GM18858 (cell line): ENCODE data around the gene KCNAB2.
"Not testable (repeated sequence)": the region's sequence is repeated elsewhere in the genome, so short reads cannot be mapped to it uniquely, and the experiment has no call there.

ENCODE experiments used
- ATAC-seq: cut with Tn5 transposase; IDR thresholded peaks from one replicate; pipeline ENCODE4 v1.9.1; 2021; ENCODE audit not compliant: unreplicated experiment

Gene KCNAB2

DNA sequence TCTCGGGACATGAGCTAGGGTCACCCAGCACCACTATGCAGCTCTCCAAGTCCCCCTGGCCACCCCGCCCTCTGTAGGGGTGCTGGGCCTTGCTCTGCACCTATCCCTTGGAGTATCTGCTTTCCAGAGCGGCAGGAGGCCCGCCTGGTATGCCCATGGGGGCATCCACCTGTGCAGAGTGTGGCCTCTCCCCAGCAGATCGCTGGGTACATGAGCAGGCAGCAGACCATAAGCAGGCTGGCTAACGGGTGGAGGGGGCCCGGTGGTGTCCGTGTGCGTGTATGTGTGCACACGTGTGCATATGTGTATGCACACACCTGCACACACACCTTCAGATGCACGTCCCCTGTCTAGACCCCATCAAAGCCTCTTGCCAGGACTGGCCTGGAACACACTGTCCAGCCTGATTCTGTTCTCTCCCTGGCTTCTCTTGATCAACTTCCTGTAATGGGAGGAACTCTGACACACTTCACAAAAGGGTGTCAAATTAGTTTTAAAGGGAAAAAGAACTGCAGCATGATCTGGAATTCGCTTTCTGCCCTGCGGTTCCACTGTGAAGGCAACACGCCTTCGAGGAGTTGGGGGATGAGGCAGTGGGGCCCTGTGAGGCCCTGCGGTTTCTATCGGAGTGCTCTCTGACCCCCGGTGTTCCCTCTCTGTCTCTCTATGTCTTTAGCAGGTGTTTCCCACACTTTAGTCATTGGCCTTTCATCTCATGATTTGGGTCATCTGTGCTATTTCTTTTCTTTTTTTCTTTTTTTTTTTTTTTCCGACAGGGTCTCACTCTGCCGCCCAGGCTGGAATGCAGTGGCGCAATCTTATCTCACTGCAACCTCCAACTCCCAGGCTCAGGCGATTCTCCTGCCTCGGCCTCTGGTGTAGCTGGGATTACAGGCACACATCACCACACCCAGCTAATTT, 36.3 kb upstream of the KCNAB2 start:
- no peak for ATAC-seq

DNA sequence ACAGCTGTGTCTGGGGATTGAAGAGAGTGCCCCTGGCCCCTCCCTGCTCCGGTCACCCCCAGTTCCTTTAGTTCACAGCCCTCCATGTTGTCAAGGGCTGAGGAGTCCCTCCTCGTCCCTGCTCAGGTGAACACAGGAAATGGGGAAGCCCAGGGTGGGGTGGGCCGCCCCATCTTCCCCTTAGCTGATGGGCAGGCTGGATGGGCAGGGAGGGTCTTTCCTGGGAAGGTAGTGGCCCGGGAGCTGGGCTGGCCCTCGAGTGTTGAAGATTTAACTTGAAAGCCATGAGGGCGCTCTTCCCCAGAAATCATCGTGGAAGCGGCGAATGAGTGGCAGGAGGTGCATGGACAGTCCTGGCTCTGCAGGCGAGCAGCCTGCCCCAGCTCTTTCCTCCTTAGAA, 35.1 kb upstream of the KCNAB2 start:
- ATAC-seq: no peak

DNA sequence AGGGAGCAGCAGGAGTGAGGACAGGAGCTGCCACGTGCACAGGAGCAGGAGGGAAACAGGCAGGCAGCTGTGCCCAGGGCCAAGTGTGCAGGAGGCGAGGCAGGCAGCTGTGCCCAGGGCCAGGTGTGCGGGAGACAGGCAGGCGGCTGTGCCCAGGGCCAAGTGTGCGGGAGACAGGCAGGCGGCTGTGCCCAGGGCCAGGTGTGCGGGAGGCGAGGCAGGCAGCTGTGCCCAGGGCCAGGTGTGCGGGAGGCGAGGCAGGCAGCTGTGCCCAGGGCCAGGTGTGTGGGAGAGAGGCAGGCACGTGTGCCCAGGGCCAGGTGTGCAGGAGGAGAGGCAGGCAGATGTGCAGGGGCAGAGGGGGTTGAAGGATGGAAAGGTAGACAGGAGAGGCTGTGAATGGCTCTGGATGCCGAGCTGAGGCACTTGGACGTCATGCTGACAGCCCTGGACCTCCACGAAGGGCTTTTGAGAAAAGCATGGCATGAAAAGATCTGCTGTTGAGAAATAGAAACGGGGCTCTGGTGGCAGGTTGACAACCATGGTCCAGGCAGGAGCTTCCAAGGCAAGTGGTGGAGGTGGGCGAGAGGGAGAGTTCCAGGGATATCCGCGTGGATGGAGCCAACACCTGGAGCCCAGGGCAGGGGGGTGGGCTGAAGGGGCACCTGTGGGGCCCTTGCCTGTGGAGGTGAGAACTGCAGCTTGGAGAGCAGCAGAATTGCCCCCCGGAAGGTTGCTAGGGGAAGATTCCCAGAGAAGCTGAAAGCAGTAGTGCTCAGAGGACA, 34.3 kb upstream of the KCNAB2 start:
- no peak for ATAC-seq

DNA sequence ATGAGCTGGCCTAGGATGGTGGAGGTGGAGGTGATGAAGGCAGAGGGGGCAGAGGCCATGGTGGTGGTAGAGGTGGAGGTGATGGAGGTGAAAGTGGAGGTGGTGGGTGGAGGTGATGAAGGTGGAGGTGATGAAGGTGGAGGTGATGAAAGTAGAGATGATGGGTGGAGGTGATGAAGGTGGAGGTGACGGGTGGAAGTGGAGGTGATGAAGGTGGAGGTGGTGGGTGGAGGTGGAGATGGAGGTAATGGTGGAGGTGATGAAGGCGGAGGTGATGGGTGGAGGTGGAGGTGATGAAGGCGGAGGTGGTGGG, 33.8 kb upstream of the KCNAB2 start:
- no peak for ATAC-seq

DNA sequence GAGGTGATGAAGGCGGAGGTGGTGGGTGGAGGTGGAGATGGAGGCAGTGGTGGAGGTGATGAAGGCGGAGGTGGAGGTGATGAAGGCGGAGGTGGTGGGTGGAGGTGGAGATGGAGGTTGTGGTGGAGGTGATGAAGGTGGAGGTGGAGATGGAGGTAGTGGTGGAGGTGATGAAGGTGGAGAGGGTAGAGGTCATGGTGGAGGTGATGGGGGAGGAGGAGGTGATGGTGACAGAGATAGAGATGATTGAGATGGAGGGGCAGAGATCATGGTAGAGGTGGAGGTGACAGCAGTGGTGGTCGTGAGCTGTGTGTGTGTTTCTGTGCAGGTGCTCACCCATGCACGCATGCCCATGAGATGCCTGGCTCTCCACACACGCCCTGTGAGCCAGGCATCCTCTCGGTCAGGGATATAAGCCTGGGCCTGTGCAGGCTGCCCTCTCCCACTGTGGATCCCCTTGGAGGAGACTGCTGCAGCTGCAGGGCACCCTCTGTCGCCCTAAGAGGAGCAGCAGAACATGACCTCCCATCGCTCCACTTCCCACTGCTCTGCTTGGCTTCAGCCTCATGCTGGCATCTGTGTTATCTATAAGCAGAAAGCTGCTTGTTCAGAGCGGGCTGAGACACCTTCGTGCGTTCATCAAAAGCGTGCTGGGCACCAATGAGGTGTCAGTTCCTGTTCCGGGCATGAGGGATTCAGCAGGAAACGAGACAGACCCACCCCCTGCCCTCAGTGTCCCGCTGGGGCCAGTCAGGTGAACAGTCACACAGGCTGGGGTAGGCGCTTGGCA, 33.0 kb upstream of the KCNAB2 start:
- no peak for ATAC-seq

DNA sequence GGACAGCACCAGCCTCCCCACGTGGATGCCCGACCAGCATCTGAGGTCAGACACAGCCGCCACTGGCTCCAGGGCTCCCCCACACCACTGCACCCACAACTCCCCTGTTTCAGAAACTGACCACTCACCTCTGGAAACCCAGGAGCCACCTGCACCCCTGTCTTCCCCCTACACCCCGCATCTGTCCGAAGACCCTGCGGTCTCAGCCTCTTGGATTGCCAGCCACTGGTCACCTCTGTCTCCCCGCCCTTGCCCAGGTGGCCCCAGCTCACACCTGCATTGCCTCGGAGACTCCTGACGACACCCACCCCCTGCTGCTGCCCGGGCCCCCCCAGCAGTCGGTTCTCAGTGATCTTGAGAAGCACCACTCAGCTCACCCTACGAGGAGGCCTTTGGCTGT, 32.2 kb upstream of the KCNAB2 start:
- ATAC-seq: no peak

DNA sequence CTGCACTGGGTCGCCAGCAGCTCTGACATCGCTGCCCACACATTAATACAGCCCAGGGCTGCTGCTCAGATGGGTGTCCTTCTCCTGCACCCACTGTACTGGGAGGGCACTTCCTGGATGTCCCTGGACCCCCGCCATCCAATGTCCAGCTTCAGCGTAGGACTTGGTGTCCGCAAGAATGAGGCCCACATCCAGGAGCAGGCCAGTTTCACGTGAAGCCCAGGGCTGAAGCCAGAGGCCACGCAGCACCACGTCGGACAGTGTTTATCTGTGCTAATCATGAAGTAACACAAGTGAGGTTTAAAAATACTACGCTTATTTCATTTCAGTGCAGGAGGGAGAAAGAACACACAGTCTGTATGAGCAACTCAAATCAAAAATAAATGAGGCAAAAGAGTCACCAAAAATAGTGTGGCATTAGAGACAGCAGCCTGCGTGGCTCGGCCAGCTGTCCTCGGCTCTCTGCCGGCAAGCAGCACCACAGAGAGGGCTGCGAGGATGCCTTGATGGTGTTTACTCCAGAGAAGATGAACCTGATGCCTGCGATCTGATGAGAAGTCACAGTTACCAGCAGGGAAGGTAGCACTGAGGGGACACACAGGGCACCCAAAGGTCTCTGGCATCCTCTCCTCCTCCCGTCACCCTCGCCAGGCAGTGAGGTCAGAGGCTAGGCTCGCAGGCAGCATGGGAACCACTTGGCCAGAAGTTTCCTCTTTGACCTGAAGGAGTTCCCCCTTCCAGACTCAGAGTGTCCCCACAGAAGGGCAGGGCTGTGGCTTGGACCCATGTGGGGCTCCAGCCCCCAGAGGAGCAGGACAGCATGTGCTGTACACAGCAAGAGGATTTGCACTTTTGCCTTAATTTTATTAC, 31.3 kb upstream of the KCNAB2 start:
- ATAC-seq: no peak

DNA sequence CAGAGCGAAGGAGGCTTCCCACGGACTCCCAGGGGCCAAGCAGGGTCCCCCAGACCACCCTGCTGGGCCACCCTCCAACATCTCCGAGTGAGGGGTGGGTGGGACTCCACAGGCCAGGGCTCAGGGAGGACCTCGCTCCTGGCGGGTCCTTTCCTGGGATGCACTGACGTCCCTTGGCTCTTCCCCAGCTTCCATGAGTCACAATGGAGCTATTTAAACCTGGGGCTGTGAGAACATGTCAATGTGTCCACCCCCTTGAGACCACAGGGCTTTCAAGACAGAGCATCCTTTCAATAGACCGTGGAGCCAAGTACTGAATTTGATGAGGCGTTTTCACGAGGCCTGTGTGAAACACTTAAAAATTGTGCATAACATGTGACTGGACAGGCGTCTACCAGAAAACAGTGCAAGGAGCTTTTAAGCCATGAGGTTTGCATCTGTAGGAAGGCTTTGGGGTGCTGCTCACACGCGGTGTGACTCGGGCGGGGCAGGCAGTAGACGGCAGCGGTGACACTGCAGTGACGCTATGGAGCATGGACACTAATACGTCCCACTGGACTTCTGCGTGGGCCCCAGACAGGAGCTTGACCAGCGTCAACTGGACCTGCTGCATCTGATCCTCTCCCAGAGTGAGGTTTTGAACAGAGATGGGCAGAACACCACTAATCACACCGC, 29.4 kb upstream of the KCNAB2 start:
- ATAC-seq: no peak

DNA sequence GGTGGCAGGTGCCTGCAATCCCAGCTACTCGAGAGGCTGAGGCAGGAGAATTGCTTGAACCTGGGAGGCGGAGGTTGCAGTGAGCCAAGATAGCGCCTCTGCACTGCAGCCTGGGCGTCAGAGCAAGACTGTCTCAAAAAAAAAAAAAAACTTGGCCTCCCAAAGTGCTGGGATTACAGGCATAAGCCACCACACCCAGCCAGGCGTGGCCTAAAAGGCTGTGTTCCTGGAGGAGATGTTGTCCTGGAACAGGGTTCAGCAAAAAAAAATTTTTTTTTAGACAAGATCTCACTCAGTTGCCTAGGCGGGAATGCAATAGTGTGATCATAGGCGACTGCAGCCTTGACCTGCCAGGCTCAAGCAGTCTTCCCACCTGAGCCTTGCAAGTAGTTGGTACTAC, 28.0 kb upstream of the KCNAB2 start:
- not testable (repeated sequence) for ATAC-seq

DNA sequence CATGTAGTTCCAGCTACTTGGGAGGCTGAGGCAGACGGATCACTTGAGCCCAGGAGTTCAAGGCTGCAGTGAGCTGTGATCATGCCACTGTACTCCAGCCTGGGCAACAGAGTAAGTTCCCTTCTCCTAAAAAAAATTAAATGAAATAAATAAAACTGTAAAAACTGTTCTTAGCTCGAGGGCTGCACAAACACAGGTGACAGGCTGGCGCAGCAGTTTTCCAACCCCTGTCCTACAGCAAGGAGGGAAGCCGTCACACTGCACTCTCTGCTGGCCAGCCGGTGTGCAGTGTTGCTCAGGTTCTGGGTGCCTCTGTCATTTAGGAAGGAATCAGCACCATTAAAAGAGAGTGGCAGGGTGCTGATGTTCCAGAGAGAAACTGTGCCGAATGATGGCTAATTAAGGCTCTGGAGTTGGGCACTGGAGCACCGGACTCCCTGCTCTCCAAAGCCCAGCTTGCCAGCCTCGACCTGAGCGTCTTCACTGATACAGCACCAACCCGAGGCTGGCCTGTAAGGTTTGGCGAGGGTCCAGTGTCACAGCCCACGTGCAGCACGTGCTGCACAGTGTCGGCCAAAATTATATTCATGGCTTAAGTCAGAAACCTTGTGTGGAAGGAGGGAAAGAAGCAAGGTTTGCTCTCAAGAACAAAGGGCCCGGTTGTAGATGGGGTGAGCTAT, 26.4 kb upstream of the KCNAB2 start:
- no peak for ATAC-seq

DNA sequence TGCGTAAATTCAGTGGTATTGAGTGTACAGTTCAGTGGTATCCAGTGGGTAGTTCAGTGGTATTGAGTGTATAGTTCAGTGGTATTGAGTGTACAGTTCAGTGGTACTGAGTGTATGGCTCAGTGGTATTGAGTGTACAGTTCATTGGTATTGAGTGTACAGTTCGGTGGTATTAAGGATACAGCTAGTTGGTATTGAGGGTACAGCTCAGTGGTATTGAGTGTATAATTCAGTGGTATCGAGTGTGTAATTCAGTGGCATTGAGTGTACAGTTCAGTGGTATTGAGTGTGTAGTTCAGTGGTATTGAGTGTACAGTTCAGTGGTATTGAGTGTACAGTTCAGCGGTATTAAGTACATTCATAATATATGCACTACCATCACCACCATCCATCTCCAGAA, 23.5 kb upstream of the KCNAB2 start:
- no peak for ATAC-seq

DNA sequence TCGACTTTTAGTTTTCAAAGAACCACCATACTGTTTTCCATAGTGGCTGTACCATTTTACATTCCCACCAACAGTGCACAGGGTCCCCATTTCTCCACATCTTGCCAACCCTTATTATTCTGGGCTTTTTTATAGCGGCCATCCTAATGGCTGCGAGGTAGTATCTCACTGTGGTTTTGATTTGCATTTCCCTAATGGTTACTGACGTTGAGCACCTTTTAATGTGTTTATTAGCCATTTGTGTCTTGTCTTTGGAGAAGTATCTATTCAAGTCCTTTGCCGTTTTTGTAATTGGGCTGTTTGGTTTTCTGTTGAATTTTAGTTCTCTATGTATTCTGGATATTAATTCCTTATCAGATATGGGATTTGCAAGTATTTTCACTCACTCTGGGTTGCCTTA, 22.3 kb upstream of the KCNAB2 start:
- ATAC-seq: no peak

DNA sequence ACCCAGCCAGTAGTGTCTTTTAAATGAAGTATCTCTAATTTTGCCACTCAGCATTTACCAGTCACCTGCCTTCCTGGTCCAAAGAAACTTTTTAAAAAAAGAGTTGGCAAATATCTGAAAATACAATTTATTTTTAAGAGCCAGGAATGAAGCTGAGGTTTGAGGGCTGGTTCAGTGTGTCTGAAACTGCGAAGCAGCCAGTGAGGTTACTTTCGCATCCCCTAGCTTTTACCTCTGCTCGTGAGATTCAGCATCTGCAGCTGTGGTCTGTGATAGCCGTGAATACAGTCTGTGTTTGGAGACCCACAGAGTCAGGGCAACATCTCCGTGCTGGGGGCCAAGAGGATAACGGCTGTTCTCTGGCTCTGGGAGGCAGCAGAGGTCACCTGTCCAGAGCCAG, 21.3 kb upstream of the KCNAB2 start:
- ATAC-seq: no peak

DNA sequence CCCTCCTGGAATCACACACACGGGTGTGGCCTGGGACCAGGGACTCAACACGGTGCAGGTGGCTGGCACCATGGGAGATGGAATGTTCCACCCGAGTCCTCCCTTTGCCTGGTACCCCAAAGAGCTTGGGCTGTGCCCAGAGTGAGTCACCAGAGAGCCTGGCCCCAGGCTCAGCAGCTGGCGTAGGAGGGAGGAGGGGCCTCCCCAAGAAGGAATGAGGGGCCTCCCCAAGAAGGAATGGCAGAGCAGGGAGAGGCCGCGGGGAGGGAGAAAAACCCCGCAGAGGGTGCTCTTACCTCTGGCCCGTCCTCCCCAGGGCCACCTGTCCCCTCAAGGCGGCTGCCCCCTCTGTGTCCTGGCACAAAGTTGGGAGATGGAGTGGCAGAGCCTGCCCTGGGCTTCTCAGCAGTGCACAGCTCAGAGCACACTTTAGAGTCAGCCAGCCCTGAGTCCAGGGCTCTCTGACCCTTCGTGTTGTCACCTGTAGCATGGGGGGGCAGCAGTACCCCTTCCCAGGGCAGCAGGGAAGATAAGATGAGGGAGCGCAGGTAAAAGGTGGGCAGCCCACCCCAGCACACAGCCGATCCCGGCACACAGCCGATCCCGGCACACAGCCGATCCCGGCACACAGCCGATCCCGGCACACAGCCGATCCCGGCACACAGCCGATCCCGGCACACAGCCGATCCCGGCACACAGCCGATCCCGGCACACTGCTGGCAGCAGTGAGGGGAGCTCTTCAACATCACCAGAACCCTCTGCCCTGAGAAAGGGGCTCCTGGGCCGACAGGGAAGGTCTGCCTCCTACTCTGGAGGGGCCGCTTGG, 20.2 kb upstream of the KCNAB2 start:
- no peak for ATAC-seq

DNA sequence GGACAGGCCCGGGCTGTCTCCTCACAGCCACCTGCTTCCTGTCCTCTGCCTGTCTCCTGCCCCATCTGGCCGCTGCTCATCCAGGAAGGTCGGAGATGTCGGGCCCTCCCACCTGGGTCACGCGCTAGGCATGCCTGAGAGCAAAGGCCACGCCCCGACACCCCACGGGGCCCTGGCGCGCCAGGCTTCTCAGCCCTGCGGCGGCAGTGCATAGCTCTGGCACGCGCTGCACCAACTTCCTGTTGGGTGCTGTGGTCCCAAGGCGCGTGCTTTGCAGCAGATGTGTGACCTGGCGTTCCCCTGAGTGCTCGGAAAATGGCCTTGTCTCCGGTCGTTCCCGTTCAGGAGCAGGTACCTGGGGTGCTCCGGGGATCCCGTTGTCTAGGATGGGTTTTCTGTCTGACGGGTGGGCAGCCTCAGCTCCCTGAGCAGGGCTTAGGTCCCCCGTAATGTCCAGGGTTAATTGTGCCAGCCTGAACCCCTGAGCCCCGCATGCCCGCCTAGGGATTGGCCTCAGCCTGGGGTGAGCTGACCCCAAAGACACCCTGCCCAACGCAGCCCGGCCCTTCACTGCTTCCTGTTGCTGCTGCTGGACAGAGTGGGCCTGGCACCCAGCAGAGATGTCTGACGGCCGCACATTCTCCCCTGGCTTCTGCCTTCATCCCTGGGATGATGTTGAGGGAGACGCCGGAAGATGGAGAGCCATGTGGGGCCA, 19.4 kb upstream of the KCNAB2 start:
- peak; percentile 68 for ATAC-seq

DNA sequence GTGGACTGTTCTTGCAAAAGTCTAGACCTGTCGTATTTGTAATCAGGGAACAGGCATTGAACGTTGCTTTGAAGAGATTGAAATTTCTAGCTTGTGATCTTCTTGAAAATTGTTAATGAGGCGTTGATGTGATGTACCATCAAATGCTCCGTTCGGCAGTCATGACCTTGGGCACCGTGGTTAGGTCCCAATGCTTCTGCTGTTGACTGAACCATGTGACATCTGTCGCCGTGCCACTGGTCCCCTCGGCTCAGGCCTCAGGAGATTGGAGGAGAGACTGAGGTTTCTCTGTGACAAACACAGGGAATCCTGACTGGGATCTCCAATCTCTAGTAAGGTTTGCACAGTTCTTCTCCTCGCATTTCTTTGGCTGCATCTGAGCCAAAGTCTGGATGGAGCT, 18.1 kb upstream of the KCNAB2 start:
- no peak for ATAC-seq

DNA sequence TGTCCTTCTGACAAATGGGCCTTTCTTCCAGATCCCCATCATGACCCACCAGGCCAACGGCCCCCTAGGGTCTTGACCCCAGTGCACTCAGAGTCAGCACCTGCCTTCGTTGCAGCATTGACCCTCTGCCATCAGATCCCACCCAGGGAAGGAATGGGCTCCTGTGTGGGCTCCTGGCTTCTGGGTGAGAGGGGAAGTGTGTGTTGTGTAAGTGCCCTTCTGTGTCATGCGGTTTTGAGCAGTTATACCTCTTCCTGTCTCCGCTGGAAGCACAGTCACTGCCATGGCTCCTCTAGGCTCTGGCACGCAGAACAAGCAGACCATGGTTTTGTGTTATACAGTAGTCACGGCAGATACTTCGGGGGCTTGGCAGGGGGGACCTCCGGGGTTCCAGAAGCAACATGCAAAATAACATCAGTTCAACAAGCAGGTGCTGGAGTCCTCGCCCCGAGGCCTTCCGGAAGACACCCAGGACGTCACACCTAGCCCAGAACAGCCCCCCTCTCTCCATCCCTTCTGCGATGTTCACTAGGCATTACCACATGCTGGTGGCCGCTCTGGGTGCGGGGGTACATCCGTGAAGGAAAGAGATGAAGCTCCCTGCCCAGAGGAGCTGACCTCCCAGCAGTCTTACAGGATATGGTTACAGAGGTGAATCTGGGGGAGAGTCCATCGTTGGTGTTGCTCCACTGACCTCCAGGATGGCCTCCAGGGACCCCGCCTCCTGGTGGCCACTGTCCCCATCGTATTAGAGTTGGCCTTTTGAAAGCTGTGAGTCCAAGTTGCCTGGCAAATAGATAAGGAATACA, 17.4 kb upstream of the KCNAB2 start:
- no peak for ATAC-seq
